Peyer's patch (tissue), 4 donors: Measurements from ENCODE around the gene NGFR. TPM values are rescaled to one million over a fixed set of nuclear protein-coding genes. Genes with fewer than 3 reads are reported as not detected.

Experiments
- DNase-seq, 3 donors: peaks; one replicate each; pipeline ENCODE4 v3.0.0-alpha.2; 2017 to 2019
- H3K27ac ChIP-seq, 4 donors: fragments of 200-600 bp; sonication (generic); one replicate each; pipeline ENCODE4 v1.5.1; 2016 to 2019
- H3K27me3 ChIP-seq, 2 donors: fragments of 200-600 bp; sonication (generic); one replicate each; pipeline ENCODE4 v1.5.1; 2019
- H3K36me3 ChIP-seq, 3 donors: fragments of 200-600 bp; sonication (generic); one replicate each; pipeline ENCODE4 v1.5.1; 2016 to 2019
- H3K4me1 ChIP-seq, 4 donors: fragments of 200-600 bp; sonication (generic); one replicate each; pipeline ENCODE4 v1.5.1; 2016 to 2019
- H3K4me3 ChIP-seq, 4 donors: fragments of 200-600 bp; sonication (generic); 1 replicate in 3 of 4; 2 replicates in 1 of 4; pipeline ENCODE4 v1.5.1; 2016 to 2019; ENCODE audit warnings: mild to moderate bottlenecking in 1 of 4
- H3K9me3 ChIP-seq, 4 donors: fragments of 200-600 bp; sonication (generic); one replicate each; pipeline ENCODE4 v1.5.1; 2016 to 2019; ENCODE audit warnings: mild to moderate bottlenecking in 1 of 4
- POLR2A ChIP-seq, 2 donors: fragments of 450-650 bp; IDR thresholded peaks; one replicate each; pipeline ENCODE4 v1.5.1; 2017; ENCODE audit warnings: antibody characterized with exemption in 2 of 2, mild to moderate bottlenecking in 2 of 2, moderate library complexity in 2 of 2
- total RNA-seq, 4 donors: library from RNA; depleted of rRNA; stranded (reverse); fragments of >200 nt; gene quantifications; one replicate each; pipeline ENCODE4 v1.1.0, GENCODE V29; 2016
- TF ChIP-seq, protein P1 (sequence below), 6 experiments: fragments of 450-650 bp in 4 of 6; fragments of 200-600 bp in 2 of 6; sonication (generic) in 1 of 6; IDR thresholded peaks; one replicate each; pipeline ENCODE4 v1.5.1; 2017 to 2019; ENCODE audit warnings: antibody characterized with exemption in 6 of 6, mild to moderate bottlenecking in 3 of 6, moderate library complexity in 1 of 6

The NGFR gene
- total RNA-seq, 4 donors from 2014 or later: 0.70 to 1.9 (median 1.5) TPM; not detected in 1

DNA sequence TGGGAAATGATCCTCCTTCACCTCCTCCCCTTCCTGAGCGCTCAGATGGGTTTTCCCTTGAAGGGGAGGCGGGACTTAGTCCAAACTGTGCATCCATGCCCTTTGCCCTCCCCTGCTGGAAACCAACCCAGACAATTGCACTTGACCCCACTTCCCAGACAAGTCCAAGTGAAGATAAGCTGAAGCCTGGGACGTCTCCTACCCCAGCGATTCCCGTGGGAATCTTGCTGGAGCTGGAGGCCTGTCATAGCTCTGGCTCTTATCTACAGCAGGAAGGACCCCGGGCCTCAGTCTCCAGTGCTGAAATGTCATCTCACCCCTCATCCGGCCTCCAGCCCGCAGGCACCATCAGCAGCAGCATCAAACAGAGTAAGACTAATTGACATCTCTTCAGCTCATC lies 6.5 kb upstream of the NGFR start:
- DNase-seq: no peak
- TF ChIP-seq POLR2A (IDR thresholded peaks at IDR 0.05): no peak
- TF ChIP-seq, protein P1, sequence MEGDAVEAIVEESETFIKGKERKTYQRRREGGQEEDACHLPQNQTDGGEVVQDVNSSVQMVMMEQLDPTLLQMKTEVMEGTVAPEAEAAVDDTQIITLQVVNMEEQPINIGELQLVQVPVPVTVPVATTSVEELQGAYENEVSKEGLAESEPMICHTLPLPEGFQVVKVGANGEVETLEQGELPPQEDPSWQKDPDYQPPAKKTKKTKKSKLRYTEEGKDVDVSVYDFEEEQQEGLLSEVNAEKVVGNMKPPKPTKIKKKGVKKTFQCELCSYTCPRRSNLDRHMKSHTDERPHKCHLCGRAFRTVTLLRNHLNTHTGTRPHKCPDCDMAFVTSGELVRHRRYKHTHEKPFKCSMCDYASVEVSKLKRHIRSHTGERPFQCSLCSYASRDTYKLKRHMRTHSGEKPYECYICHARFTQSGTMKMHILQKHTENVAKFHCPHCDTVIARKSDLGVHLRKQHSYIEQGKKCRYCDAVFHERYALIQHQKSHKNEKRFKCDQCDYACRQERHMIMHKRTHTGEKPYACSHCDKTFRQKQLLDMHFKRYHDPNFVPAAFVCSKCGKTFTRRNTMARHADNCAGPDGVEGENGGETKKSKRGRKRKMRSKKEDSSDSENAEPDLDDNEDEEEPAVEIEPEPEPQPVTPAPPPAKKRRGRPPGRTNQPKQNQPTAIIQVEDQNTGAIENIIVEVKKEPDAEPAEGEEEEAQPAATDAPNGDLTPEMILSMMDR (IDR thresholded peaks at IDR 0.05): no peak
- no peak overlapping the region for H3K4me3 ChIP-seq
- H3K36me3 ChIP-seq: no peaks in the 10 kb centered on the region
- H3K4me1 ChIP-seq: no peaks in the 10 kb centered on the region
- no peak overlapping the region for H3K27ac ChIP-seq
- no peaks in the 10 kb centered on the region for H3K9me3 ChIP-seq
- H3K27me3 ChIP-seq: no peaks in the 10 kb centered on the region

DNA sequence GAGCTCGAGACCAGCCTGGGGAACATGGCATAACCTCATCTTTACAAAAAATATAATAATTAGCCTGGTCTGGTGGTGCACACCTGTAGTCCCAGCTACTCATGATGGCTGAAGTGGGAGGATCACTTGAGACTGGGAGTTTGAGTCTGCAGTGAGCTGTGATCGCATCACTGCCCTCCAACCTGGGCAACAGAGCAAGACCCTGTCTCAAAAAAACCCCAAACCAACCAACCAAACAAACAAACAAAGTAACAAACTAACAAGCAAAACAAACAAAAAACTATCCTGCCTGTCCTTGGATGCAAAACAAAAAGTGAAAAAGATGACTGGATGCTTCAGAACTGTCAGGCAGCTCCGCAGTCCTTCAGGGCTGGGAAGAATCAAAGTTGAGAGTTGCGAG lies 5.7 kb upstream of the NGFR start:
- DNase-seq: no peak
- Histone ChIP-seq H3K27ac (no peak overlapping the region), H3K9me3 (no peaks in the 10 kb centered on the region), H3K36me3 (no peaks in the 10 kb centered on the region), H3K4me1 (no peaks in the 10 kb centered on the region), H3K27me3 (no peaks in the 10 kb centered on the region), H3K4me3 (no peak overlapping the region)
- TF ChIP-seq POLR2A (IDR thresholded peaks at IDR 0.05): no peak
- TF ChIP-seq, protein P1 (IDR thresholded peaks at IDR 0.05): no peak

DNA sequence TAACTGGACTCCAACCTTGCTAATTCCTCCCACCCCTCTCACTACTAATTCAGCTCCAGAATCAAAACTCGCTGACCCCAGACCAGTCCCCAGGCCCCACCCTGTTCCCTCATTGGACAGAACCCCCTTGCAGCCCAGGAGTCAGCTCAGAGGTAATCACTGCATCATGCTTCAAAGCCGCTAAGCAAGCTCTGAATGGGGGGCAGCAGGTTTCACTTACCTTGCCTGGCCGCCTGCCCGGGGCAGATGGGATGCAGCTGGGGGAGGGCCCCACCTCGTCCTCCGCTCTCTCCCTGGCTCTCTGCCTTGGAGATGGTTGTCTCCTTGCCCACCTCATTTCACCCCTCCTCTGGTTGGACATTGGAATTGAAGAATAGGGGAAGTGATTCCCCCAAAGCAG lies 4.8 kb upstream of the NGFR start:
- H3K9me3 ChIP-seq: no peaks in the 10 kb centered on the region
- H3K4me3 ChIP-seq: no peak overlapping the region
- no peak for DNase-seq
- peaks cover 0 to 3% (median under 1%) of the 10 kb centered on the region in 4 donors for H3K4me1 ChIP-seq
- H3K36me3 ChIP-seq: no peaks in the 10 kb centered on the region
- no peak overlapping the region for H3K27ac ChIP-seq
- peaks cover 0 to 2% of the 10 kb centered on the region in 2 donors for H3K27me3 ChIP-seq
- TF ChIP-seq, protein P1 (IDR thresholded peaks at IDR 0.05): no peak
- no peak for TF ChIP-seq POLR2A (IDR thresholded peaks at IDR 0.05)

DNA sequence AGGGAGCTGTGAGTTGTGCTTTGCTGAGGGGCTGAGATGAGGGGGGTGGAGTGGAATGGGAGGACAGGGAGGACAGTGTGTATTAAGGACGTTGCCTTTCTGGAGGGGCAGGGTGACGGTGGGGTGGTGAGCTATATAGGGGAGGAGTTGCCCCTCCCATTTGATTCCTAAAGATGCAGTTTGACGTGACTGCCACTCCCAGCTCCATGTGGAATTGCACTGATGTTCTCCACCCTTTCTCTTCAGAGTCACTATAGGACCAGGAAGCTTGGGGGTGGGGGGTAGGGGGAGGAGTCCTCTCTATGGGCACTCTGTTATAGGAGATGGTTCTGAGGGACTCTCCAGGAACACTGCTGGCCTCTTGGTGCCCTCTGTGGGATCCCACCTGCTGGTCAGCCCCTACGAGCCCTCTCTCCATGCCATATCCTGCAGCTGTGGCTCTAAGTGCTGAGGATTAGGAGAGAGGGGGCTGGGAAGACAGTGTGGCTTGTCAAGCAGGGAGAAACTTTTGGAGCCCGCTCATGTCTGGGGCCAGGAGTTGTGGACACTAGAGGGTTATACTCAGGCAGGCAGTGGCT lies 3.8 kb upstream of the NGFR start:
- peaks cover 0 to 13% (median 11%) of the 10 kb centered on the region in 4 donors for H3K4me1 ChIP-seq
- H3K9me3 ChIP-seq: no peaks in the 10 kb centered on the region
- no peak for DNase-seq
- H3K4me3 ChIP-seq: no peak overlapping the region
- TF ChIP-seq, protein P1 (IDR thresholded peaks at IDR 0.05): no peak
- no peak for TF ChIP-seq POLR2A (IDR thresholded peaks at IDR 0.05)
- no peaks in the 10 kb centered on the region for H3K36me3 ChIP-seq
- no peak overlapping the region for H3K27ac ChIP-seq
- H3K27me3 ChIP-seq: peaks cover 0 to 12% of the 10 kb centered on the region in 2 donors

DNA sequence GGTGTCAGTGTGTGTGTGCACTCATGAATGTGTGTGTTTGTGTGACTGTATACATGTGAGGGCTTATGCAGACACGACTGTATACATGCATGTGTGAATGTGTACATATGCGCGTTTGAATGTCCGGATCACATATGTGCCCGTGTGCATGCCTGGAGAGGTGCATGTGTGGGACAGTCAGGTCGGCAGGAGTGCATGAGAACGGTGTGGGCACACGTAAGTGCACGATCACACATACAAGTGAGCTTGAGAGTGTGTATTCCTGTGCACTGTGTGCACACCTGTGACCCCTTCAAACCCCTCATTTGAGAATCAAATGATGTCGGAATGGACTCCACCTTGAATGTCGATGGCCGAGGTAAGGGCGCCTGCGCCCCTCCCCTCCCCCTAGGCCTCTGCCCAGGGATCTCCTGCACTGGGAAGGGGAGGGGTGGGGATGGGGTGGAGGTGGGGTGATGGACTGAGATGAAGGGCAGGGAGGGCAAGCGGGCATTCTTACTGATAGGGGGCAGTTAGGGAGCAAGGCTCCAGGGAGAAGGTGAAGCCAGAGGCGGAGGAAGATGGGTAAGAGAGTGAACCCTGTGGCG lies 601 bp upstream of the NGFR start:
- DNase-seq: no peak
- peaks cover 0 to 28% of the 10 kb centered on the region in 2 donors for H3K27me3 ChIP-seq
- TF ChIP-seq, protein P1 (IDR thresholded peaks at IDR 0.05): no peak
- no peak for TF ChIP-seq POLR2A (IDR thresholded peaks at IDR 0.05)
- H3K4me1 ChIP-seq: peaks cover 0 to 26% (median 26%) of the 10 kb centered on the region in 4 donors
- H3K27ac ChIP-seq: peak overlapping the region in 1 of 4 donors; percentile 65
- H3K36me3 ChIP-seq: no peaks in the 10 kb centered on the region
- H3K9me3 ChIP-seq: no peaks in the 10 kb centered on the region
- peak overlapping the region; percentile 48 to 56 (median 54) for H3K4me3 ChIP-seq
